ENCODE data around the gene KDM3A. TPM values are rescaled to one million over a fixed set of nuclear protein-coding genes. Genes with fewer than 3 reads are reported as not detected.

The KDM3A gene
- total RNA-seq, 4 donors from 2014 or later = 42.9 to 153 (median 64.9) TPM

DNA sequence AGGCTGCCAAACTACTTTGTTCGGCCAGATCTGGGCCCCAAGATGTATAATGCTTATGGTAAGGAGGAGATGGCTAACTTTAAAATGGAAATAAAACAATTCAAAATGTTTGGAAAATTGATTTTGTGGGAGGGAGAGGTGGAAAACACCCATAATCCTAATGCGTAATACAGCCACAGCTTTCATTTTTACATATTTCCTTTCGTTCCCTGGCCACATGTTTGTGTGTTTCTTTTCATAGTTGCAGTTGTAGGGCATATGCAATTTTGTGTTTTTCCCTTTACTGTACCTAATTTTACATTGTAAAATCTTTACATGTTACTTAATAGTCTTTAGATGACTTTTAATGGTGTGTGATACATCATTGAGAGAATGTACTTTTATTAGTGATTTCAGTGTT, 44.6 kb downstream of the KDM3A start:
- 90% methylated on average over 3 of the region's 3 CpGs for WGBS
- peaks cover 96% of the 10 kb centered on the region for H3K36me3 ChIP-seq
- H3K9me3 ChIP-seq = no peaks in the 10 kb centered on the region
- peaks cover 19% of the 10 kb centered on the region for H3K4me1 ChIP-seq
- no peak overlapping the region for H3K27ac ChIP-seq
- no peaks in the 10 kb centered on the region for H3K27me3 ChIP-seq
- DNase-seq (ENCODE audit: low spot score in 2 of 2) = no peak
- no peak for TF ChIP-seq POLR2AphosphoS5 (IDR thresholded peaks at IDR 0.05)
- no peak for TF ChIP-seq EP300 (IDR thresholded peaks at IDR 0.05)
- TF ChIP-seq POLR2A (IDR thresholded peaks at IDR 0.05) = no peak
- TF ChIP-seq, protein P1, sequence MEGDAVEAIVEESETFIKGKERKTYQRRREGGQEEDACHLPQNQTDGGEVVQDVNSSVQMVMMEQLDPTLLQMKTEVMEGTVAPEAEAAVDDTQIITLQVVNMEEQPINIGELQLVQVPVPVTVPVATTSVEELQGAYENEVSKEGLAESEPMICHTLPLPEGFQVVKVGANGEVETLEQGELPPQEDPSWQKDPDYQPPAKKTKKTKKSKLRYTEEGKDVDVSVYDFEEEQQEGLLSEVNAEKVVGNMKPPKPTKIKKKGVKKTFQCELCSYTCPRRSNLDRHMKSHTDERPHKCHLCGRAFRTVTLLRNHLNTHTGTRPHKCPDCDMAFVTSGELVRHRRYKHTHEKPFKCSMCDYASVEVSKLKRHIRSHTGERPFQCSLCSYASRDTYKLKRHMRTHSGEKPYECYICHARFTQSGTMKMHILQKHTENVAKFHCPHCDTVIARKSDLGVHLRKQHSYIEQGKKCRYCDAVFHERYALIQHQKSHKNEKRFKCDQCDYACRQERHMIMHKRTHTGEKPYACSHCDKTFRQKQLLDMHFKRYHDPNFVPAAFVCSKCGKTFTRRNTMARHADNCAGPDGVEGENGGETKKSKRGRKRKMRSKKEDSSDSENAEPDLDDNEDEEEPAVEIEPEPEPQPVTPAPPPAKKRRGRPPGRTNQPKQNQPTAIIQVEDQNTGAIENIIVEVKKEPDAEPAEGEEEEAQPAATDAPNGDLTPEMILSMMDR (IDR thresholded peaks at IDR 0.05) = no peak
- H3K4me3 ChIP-seq = no peak overlapping the region

DNA sequence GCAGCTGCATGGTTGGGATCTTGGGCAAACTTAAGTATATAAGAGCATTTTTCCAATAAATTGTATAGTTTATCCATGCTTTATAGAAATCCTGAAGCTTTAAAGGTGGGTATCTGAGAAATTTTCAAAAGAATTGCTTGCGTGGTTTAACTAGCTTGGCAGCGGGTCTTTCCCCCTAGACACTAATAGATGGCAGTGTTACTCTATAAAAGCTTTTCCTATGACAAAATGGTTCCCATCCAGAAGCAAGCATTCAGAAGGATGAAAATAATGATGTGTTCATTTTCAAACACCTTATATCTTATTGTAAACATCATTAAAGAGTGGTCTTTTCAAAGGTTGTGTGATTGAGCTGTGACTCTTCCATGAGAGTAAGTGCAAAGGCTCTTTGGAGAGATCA, 45.9 kb downstream of the KDM3A start:
- TF ChIP-seq, protein P1 (IDR thresholded peaks at IDR 0.05) = no peak
- TF ChIP-seq POLR2A (IDR thresholded peaks at IDR 0.05) = no peak
- Histone ChIP-seq H3K27me3 (no peaks in the 10 kb centered on the region), H3K9me3 (no peaks in the 10 kb centered on the region), H3K36me3 (peaks cover 96% of the 10 kb centered on the region), H3K4me1 (peaks cover 15% of the 10 kb centered on the region), H3K4me3 (no peak overlapping the region), H3K27ac (no peak overlapping the region)
- 93% methylated on average over 2 of the region's 2 CpGs for WGBS
- no peak for DNase-seq (ENCODE audit: low spot score in 2 of 2)

DNA sequence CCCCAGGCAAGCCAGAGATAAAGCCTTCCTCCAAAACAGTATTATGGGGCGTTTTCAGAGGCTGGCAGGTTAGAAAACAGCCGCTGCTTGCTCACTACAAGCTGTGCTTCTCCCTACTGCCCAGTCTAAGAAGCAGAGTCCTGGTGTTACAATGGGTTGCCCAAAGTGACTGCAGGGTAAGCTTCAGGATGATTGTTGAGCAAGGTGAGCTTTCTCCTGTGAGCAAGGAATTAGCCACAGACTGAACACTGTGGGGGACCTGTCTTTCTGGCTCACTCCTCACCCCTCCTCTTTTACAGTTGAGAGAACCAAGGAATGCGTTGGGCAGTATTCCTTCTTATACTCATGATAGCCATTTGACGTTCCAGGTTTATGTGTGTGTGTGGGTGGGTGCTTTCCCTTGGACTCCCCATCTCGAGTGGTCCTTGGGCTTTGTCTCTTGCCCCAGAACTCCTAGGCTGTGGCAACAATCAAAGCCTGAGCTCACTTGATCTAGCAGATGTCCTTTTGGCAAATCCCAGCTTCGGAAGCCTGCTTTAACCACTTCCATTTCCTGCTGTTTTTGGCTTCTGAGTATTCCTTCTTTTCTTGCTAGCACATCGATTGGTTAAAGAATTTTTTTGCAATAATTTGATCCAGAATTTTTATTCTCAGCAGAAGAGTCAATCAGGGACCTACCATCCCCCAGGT, 47.5 kb downstream of the KDM3A start:
- Histone ChIP-seq H3K27ac (no peak overlapping the region), H3K9me3 (no peaks in the 10 kb centered on the region), H3K36me3 (peaks cover 96% of the 10 kb centered on the region), H3K27me3 (no peaks in the 10 kb centered on the region), H3K4me1 (peaks cover 12% of the 10 kb centered on the region), H3K4me3 (no peak overlapping the region)
- DNase-seq (ENCODE audit: low spot score in 2 of 2) = no peak
- TF ChIP-seq POLR2AphosphoS5 (IDR thresholded peaks at IDR 0.05) = no peak
- TF ChIP-seq POLR2A (IDR thresholded peaks at IDR 0.05) = no peak
- TF ChIP-seq, protein P1 (IDR thresholded peaks at IDR 0.05) = no peak
- no peak for TF ChIP-seq EP300 (IDR thresholded peaks at IDR 0.05)
- WGBS = 75% methylated on average over 7 of the region's 7 CpGs

DNA sequence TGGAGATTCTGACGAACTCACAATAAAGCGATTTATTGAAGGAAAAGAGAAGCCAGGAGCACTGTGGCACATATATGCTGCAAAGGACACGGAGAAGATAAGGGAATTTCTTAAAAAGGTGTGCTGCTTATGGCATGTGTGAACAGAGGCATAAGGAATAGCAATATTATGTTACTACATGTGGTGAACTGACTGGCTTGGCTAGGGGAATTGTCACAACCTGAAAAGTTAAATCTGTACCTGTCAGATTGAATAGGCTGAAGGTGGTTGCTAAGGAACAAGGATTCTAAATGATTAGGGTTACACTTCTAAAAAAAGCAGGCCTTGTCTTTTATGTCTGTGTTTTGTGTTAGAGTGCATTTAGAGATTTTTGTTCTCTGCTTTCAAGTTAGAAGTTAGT, 48.4 kb downstream of the KDM3A start:
- no peak for TF ChIP-seq EP300 (IDR thresholded peaks at IDR 0.05)
- H3K4me1 ChIP-seq = peaks cover 12% of the 10 kb centered on the region
- H3K36me3 ChIP-seq = peaks cover 95% of the 10 kb centered on the region
- H3K27ac ChIP-seq = no peak overlapping the region
- no peaks in the 10 kb centered on the region for H3K27me3 ChIP-seq
- no peaks in the 10 kb centered on the region for H3K9me3 ChIP-seq
- WGBS = 70% methylated on average over 3 of the region's 3 CpGs
- H3K4me3 ChIP-seq = no peak overlapping the region
- DNase-seq (ENCODE audit: low spot score in 2 of 2) = no peak

DNA sequence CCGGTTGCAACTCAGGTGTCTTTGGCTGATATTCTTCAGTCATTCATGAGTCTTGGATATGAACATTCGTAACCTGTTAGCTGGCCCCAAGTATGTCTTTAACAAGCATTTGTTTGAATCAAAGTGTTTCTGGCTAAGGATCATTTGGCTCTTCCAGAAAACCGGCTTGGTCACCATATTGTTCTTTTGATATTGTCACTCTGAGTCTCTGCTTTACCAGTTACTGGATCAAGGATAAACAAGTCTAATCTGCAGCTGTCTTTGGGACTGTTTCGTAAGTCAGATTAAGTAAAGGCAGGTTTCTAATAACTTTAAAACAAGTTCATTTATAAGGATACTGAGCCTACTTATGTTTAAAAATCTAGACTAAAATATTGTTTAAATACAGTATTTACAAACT, 49.1 kb downstream of the KDM3A start:
- Histone ChIP-seq H3K4me1 (peaks cover 12% of the 10 kb centered on the region), H3K27me3 (no peaks in the 10 kb centered on the region), H3K36me3 (peaks cover 93% of the 10 kb centered on the region), H3K9me3 (no peaks in the 10 kb centered on the region), H3K4me3 (no peak overlapping the region), H3K27ac (no peak overlapping the region)
- WGBS = 72% methylated on average over 4 of the region's 4 CpGs
- TF ChIP-seq POLR2A (IDR thresholded peaks at IDR 0.05) = no peak
- TF ChIP-seq POLR2AphosphoS5 (IDR thresholded peaks at IDR 0.05) = no peak
- TF ChIP-seq, protein P1 (IDR thresholded peaks at IDR 0.05) = no peak
- TF ChIP-seq EP300 (IDR thresholded peaks at IDR 0.05) = no peak
- DNase-seq (ENCODE audit: low spot score in 2 of 2) = no peak

DNA sequence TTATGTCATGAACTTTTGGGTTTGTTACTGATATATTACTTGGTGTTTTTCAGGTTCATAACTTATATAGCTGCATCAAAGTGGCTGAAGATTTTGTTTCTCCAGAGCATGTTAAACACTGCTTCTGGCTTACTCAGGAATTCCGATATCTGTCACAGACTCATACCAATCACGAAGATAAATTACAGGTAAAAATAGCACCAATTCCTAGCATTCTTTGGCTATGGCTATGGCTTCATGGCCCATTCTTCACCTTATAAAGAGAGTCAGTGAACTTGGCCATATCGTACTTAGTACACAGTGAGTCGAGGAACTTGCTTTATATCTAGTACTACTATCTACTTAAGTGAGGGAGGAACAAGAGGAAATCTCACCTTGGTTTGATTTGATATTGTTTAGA, 49.9 kb downstream of the KDM3A start:
- Histone ChIP-seq H3K9me3 (no peaks in the 10 kb centered on the region), H3K27ac (no peak overlapping the region), H3K4me1 (peaks cover 12% of the 10 kb centered on the region), H3K36me3 (peaks cover 91% of the 10 kb centered on the region), H3K27me3 (no peaks in the 10 kb centered on the region), H3K4me3 (no peak overlapping the region)
- no peak for DNase-seq (ENCODE audit: low spot score in 2 of 2)
- WGBS = 80% methylated on average over 4 of the region's 4 CpGs
- TF ChIP-seq POLR2A (IDR thresholded peaks at IDR 0.05) = no peak
- TF ChIP-seq EP300 (IDR thresholded peaks at IDR 0.05) = no peak
- TF ChIP-seq, protein P1 (IDR thresholded peaks at IDR 0.05) = no peak
- TF ChIP-seq POLR2AphosphoS5 (IDR thresholded peaks at IDR 0.05) = no peak

All from suprapubic skin (tissue), 4 donors.